DND-41 (cell line): ENCODE results near the gene NFASC.
A peak's percentile ranks its signal among the peaks of the same experiment; 100 is the strongest.

Experiments
- ATAC-seq: fragments of 200-7000 bp; cut with Tn5 transposase; 3 replicates; pipeline ENCODE4 v1.9.1; 2021; ENCODE audit warnings: low read depth; ENCODE audit not compliant: insufficient read depth
- DNase-seq: peaks from one replicate; pipeline ENCODE4 v3.0.0-alpha.2; 2020
- H2AFZ ChIP-seq: 2 replicates; pipeline ENCODE4 v1.6.0; 2012; ENCODE audit warnings: low read depth, low read length
- H3K27ac ChIP-seq: 2 replicates; pipeline ENCODE4 v1.5.1; 2012; ENCODE audit warnings: low read length, inconsistent platforms
- H3K27me3 ChIP-seq: fragments of 200-600 bp; sonication (generic); 2 replicates; pipeline ENCODE4 v1.6.0; 2012; ENCODE audit warnings: low read length, mild to moderate bottlenecking, inconsistent platforms; ENCODE audit not compliant: insufficient read depth, poor library complexity
- H3K36me3 ChIP-seq: 2 replicates; pipeline ENCODE4 v1.5.1; 2012; ENCODE audit warnings: low read length, inconsistent platforms; ENCODE audit not compliant: insufficient read depth
- H3K4me1 ChIP-seq: 2 replicates; pipeline ENCODE4 v1.5.1; 2012; ENCODE audit warnings: mild to moderate bottlenecking, low read length; ENCODE audit not compliant: insufficient read depth
- H3K4me2 ChIP-seq: 2 replicates; pipeline ENCODE4 v1.6.0; 2012; ENCODE audit warnings: mild to moderate bottlenecking, moderate library complexity, low read length, inconsistent platforms; ENCODE audit not compliant: insufficient read depth
- H3K4me3 ChIP-seq, 2 experiments: fragments of 200-600 bp in 1 of 2; shearing (Covaris generic) in 1 of 2; 2 replicates each; pipeline ENCODE4 v1.5.1; 2012 to 2016; ENCODE audit warnings: inconsistent platforms in 2 of 2, low read length in 2 of 2, mild to moderate bottlenecking in 2 of 2, low read depth in 1 of 2, moderate library complexity in 1 of 2
- H3K79me2 ChIP-seq: 2 replicates; pipeline ENCODE4 v1.6.0; 2012; ENCODE audit warnings: low read length, inconsistent platforms; ENCODE audit not compliant: insufficient read depth
- H3K9ac ChIP-seq: 2 replicates; pipeline ENCODE4 v1.6.0; 2012; ENCODE audit warnings: low read depth, mild to moderate bottlenecking, inconsistent platforms, low read length, moderate library complexity
- H3K9me3 ChIP-seq: 2 replicates; pipeline ENCODE4 v1.5.1; 2012; ENCODE audit warnings: low read length, moderate library complexity, mild to moderate bottlenecking, inconsistent platforms; ENCODE audit not compliant: insufficient read depth, severe bottlenecking
- H4K20me1 ChIP-seq: 2 replicates; pipeline ENCODE4 v1.6.0; 2012; ENCODE audit warnings: low read length; ENCODE audit not compliant: insufficient read depth
- EZH2 ChIP-seq: IDR thresholded peaks from 3 replicates; pipeline ENCODE4 v1.6.1; 2012; ENCODE audit warnings: borderline replicate concordance, low read depth, mild to moderate bottlenecking, moderate library complexity, low read length, inconsistent platforms; ENCODE audit not compliant: severe bottlenecking
- TF ChIP-seq, protein P1 (sequence below): IDR thresholded peaks from 2 replicates; pipeline ENCODE4 v1.5.1; 2012; ENCODE audit warnings: borderline replicate concordance, low read length, moderate library complexity, mild to moderate bottlenecking; ENCODE audit not compliant: poor library complexity, severe bottlenecking; ENCODE audit errors: extremely low read depth

NFASC gene

DNA sequence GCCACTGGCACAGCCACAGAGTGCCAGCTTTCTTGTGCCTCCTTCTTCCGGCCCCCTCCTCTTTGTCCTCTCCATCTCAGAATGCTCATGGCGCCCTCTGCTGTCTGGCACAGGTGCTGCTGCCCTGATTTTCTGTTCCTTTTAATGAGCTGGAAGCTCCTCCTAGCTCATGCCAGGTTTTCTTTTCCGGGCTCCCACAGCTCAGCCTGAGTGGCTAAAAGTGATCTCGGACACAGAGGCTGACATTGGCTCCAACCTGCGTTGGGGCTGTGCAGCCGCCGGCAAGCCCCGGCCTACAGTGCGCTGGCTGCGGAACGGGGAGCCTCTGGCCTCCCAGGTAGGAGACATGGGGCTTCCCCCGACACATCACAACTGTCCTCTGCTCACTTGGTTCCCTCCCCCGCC, 191.0 kb downstream of the NFASC start:
- H2AFZ ChIP-seq = peak overlapping the region; percentile 76; the same call in 1 of the 2 replicates

DNA sequence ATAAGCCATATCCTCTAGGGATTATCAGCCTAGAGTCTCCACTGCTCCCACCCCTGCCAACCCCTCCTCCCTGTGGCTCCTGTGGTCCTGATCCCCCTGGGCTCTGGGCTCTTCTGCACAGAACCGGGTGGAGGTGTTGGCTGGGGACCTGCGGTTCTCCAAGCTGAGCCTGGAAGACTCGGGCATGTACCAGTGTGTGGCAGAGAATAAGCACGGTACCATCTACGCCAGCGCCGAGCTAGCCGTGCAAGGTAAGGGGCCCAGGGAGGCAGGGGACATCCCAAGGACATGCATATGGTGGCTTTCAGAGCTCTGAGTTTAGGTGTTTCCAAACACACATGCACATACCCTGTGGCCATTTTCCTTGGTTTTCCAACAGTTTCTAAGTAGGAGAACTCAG, 191.7 kb downstream of the NFASC start:
- no peaks in the 10 kb centered on the region; the same call in 1 of the 2 replicates for H4K20me1 ChIP-seq
- H3K9ac ChIP-seq = no peak overlapping the region
- no peak overlapping the region for H3K4me2 ChIP-seq
- H3K9me3 ChIP-seq = no peaks in the 10 kb centered on the region
- no peak for DNase-seq
- no peaks in the 10 kb centered on the region for H3K79me2 ChIP-seq
- H3K27me3 ChIP-seq = no peaks in the 10 kb centered on the region
- no peak overlapping the region for H3K27ac ChIP-seq
- peaks cover 4% of the 10 kb centered on the region for H3K4me1 ChIP-seq
- H3K4me3 ChIP-seq = no peak overlapping the region
- TF ChIP-seq, protein P1, sequence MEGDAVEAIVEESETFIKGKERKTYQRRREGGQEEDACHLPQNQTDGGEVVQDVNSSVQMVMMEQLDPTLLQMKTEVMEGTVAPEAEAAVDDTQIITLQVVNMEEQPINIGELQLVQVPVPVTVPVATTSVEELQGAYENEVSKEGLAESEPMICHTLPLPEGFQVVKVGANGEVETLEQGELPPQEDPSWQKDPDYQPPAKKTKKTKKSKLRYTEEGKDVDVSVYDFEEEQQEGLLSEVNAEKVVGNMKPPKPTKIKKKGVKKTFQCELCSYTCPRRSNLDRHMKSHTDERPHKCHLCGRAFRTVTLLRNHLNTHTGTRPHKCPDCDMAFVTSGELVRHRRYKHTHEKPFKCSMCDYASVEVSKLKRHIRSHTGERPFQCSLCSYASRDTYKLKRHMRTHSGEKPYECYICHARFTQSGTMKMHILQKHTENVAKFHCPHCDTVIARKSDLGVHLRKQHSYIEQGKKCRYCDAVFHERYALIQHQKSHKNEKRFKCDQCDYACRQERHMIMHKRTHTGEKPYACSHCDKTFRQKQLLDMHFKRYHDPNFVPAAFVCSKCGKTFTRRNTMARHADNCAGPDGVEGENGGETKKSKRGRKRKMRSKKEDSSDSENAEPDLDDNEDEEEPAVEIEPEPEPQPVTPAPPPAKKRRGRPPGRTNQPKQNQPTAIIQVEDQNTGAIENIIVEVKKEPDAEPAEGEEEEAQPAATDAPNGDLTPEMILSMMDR = no peak
- no peaks in the 10 kb centered on the region for H3K36me3 ChIP-seq
- H2AFZ ChIP-seq = no peak overlapping the region
- no peak for ATAC-seq

More for the DNA sequence above, 191.0 kb downstream of the NFASC start:
- ATAC-seq (peak; percentile 91), DNase-seq (peak; percentile 81)
- Histone ChIP-seq H4K20me1 (peaks cover under 1% of the 10 kb centered on the region), H3K36me3 (no peaks in the 10 kb centered on the region), H3K27ac (no peak overlapping the region), H3K4me3 (no peak overlapping the region), H3K4me2 (no peak overlapping the region), H3K79me2 (no peaks in the 10 kb centered on the region), H3K27me3 (no peaks in the 10 kb centered on the region), H3K9me3 (no peaks in the 10 kb centered on the region), H3K4me1 (peaks cover 4% of the 10 kb centered on the region), H3K9ac (no peak overlapping the region)
- no peak for TF ChIP-seq EZH2
- TF ChIP-seq, protein P1 = peak; percentile 95

DNA sequence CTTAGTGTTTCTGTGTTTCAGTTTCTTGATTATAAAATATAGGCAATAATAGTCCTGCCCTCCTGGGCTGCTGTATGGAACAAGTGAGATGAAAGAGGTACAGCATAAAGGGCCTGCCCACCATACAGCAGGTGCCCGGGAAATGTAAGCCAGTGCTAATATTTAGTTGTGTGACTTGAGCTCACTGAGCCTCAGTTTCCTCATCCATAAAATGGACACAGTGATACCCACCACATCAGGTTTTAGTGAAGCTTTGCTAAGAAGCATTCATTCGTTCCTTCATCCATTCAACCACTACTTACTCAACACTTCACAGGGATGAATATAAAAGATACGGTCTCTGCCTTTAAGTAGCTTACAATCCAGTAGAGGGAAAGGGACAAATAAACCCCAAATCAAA, 192.2 kb downstream of the NFASC start:
- DNase-seq (no peak), ATAC-seq (no peak)

More for the DNA sequence above, 192.2 kb downstream of the NFASC start:
- Histone ChIP-seq H3K4me2 (no peak overlapping the region), H3K4me1 (peaks cover 4% of the 10 kb centered on the region), H3K9ac (no peak overlapping the region), H3K27ac (no peak overlapping the region), H3K36me3 (no peaks in the 10 kb centered on the region), H3K4me3 (no peak overlapping the region), H2AFZ (no peak overlapping the region), H3K9me3 (no peaks in the 10 kb centered on the region), H3K27me3 (no peaks in the 10 kb centered on the region), H4K20me1 (no peaks in the 10 kb centered on the region; the same call in 1 of the 2 replicates), H3K79me2 (no peaks in the 10 kb centered on the region)
- TF ChIP-seq, protein P1 = no peak
- TF ChIP-seq EZH2 = no peak
